K562 (cell line): Measurements from ENCODE around the gene TMEM139. TPM values are rescaled to one million over a fixed set of nuclear protein-coding genes. Genes with fewer than 3 reads are reported as not detected.

ENCODE experiments used
- ARHGAP35 ChIP-seq: fragments of 450-650 bp; IDR thresholded peaks from 2 replicates; pipeline ENCODE4 v1.6.1; 2018; ENCODE audit not compliant: partially characterized antibody
- RBM39 ChIP-seq: fragments of 200-400 bp; formaldehyde crosslinking; optimal IDR thresholded peaks from 2 replicates; pipeline ENCODE3; 2018; ENCODE audit warnings: low read depth, low read length
- ZKSCAN1 ChIP-seq: fragments of 150-350 bp; IDR thresholded peaks from 2 replicates; pipeline ENCODE4 v1.6.1; 2016; ENCODE audit warnings: low read depth, low read length
- polyA plus RNA-seq, 8 experiments: library from polyadenylated mRNA; depleted of rRNA in 4 of 8; stranded (reverse) in 5 of 8; unstranded in 3 of 8; fragments of >200 nt; fragmentation: Nextera tagmentation in 2 of 8; fragmentation: Illumina TruSeq in 1 of 8; extraction: Ambion mirVana in 2 of 8; extraction: Trizol in 1 of 8; gene quantifications; 2 replicates each; pipeline versions ENCODE4 v1.2.1 to v1.2.3, GENCODE V29; 2011 to 2014; ENCODE audit warnings: inconsistent platforms in 1 of 8, missing spikeins in 1 of 8
- total RNA-seq, 7 experiments: library from RNA; depleted of rRNA in 6 of 7; stranded (reverse); fragments of >200 nt in 6 of 7; fragmentation: Illumina TruSeq in 2 of 7; extraction: Trizol in 2 of 7; gene quantifications; 2 replicates each; pipeline versions ENCODE4 v1.2.1 to v1.2.3, GENCODE V29; 2011 to 2021; ENCODE audit warnings: low replicate concordance in 1 of 7
- TF ChIP-seq, protein P1 (sequence below): sonication (generic); formaldehyde crosslinking; IDR thresholded peaks from 2 replicates; pipeline ENCODE4 v1.8.1; 2023; ENCODE audit warnings: missing genetic modification reagents, mild to moderate bottlenecking, borderline replicate concordance
- TF ChIP-seq, protein P2 (sequence below): fragments of 250-450 bp; sonication (Bioruptor Pico); IDR thresholded peaks from 2 replicates; pipeline ENCODE4 v1.4.0; 2020; ENCODE audit warnings: borderline replicate concordance

Gene TMEM139
- total and polyA plus RNA-seq, 9 of the 15 experiments (the other 6 are each of a cell fraction or from before 2014, with no cell fraction given), result 0.27 to 1.8 (median 0.79) TPM

DNA sequence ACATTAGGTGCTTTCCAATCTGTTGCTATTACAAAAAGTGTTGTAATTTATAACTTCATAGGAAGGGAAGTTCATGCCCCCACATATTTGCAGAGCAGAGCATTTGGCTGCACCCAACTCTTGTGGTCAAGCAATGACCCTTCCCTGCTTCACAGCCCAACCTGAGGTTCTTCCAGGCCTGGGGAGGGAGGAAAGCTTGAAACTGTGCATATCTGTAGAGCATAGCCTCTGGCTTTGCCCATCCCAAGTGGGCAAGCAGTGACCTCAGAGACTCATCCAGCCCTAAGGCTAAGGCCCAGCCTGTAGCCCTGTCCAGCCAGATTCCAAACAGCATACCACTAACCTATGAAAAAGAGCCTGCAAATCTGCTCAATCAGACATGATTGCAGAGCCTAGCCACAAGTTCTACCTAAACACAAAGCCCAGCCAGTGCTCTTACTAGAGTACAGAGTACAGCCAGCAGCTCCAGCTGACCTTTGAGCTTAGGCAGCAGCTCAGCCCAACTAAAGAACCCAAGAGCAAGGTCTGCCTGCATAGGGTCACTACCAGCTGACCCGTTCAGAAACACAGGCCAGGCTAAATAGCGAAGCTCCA, 35.9 kb upstream of the TMEM139 start (continued):
- TF ChIP-seq, protein P1, sequence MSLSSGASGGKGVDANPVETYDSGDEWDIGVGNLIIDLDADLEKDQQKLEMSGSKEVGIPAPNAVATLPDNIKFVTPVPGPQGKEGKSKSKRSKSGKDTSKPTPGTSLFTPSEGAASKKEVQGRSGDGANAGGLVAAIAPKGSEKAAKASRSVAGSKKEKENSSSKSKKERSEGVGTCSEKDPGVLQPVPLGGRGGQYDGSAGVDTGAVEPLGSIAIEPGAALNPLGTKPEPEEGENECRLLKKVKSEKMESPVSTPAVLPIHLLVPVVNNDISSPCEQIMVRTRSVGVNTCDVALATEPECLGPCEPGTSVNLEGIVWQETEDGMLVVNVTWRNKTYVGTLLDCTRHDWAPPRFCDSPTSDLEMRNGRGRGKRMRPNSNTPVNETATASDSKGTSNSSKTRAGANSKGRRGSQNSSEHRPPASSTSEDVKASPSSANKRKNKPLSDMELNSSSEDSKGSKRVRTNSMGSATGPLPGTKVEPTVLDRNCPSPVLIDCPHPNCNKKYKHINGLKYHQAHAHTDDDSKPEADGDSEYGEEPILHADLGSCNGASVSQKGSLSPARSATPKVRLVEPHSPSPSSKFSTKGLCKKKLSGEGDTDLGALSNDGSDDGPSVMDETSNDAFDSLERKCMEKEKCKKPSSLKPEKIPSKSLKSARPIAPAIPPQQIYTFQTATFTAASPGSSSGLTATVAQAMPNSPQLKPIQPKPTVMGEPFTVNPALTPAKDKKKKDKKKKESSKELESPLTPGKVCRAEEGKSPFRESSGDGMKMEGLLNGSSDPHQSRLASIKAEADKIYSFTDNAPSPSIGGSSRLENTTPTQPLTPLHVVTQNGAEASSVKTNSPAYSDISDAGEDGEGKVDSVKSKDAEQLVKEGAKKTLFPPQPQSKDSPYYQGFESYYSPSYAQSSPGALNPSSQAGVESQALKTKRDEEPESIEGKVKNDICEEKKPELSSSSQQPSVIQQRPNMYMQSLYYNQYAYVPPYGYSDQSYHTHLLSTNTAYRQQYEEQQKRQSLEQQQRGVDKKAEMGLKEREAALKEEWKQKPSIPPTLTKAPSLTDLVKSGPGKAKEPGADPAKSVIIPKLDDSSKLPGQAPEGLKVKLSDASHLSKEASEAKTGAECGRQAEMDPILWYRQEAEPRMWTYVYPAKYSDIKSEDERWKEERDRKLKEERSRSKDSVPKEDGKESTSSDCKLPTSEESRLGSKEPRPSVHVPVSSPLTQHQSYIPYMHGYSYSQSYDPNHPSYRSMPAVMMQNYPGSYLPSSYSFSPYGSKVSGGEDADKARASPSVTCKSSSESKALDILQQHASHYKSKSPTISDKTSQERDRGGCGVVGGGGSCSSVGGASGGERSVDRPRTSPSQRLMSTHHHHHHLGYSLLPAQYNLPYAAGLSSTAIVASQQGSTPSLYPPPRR (CRISPR knock-in tag), result no peak
- no peak for TF ChIP-seq ARHGAP35
- no peak for TF ChIP-seq RBM39
- no peak for TF ChIP-seq ZKSCAN1
- TF ChIP-seq, protein P2, sequence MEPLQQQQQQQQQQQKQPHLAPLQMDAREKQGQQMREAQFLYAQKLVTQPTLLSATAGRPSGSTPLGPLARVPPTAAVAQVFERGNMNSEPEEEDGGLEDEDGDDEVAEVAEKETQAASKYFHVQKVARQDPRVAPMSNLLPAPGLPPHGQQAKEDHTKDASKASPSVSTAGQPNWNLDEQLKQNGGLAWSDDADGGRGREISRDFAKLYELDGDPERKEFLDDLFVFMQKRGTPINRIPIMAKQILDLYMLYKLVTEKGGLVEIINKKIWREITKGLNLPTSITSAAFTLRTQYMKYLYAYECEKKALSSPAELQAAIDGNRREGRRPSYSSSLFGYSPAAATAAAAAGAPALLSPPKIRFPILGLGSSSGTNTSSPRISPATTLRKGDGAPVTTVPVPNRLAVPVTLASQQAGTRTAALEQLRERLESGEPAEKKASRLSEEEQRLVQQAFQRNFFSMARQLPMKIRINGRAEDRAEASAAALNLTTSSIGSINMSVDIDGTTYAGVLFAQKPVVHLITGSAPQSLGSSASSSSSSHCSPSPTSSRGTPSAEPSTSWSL, result no peak
